Measurements from ENCODE around the gene FAM120AOS. TPM values are rescaled to one million over a fixed set of nuclear protein-coding genes. Genes with fewer than 3 reads are reported as not detected.

The FAM120AOS gene
- total RNA-seq, 1 donor from 2014 or later: 47.5 TPM

DNA sequence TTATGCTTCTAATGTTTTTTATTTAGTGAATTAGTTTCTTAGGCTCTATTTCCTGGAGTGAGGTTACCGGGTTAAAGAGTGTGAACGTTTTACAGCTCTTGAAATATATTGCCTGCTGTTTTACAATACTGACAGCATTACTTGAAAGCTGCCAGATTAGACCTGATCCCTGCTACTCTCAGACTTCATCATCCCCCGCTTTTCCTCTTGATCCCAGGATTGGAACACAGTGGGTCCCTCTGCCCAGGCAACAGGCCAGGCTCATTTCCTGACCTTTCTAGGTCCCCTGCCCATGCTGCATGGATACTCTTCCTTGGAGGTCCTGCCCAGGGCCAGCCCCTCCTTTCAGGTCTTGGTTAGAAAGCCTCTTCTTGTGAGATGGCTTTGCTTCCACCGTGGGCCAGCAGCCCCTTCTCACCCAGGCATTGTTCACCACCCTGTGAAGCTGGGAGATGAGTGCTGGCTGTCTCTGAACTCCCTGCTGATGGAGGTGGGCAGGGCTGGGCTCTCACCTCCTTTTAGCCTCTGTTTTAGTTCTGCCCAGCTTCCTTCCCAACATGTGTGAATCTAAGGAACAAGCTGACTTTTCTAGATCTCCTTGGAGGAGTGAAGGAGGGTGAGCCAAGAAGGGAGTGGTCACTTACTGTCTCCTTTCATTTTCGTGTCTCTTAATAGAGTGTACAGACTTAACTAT lies 15.5 kb upstream of the FAM120AOS start:
- H3K27ac Mint-ChIP-seq: no peak overlapping the region
- no peak for DNase-seq (ENCODE audit: low spot score, unreplicated experiment)
- TF ChIP-seq, protein P1, sequence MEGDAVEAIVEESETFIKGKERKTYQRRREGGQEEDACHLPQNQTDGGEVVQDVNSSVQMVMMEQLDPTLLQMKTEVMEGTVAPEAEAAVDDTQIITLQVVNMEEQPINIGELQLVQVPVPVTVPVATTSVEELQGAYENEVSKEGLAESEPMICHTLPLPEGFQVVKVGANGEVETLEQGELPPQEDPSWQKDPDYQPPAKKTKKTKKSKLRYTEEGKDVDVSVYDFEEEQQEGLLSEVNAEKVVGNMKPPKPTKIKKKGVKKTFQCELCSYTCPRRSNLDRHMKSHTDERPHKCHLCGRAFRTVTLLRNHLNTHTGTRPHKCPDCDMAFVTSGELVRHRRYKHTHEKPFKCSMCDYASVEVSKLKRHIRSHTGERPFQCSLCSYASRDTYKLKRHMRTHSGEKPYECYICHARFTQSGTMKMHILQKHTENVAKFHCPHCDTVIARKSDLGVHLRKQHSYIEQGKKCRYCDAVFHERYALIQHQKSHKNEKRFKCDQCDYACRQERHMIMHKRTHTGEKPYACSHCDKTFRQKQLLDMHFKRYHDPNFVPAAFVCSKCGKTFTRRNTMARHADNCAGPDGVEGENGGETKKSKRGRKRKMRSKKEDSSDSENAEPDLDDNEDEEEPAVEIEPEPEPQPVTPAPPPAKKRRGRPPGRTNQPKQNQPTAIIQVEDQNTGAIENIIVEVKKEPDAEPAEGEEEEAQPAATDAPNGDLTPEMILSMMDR (IDR thresholded peaks at IDR 0.05; ENCODE audit: unreplicated experiment): no peak
- H3K9me3 Mint-ChIP-seq (ENCODE audit: low read depth): no peaks in the 10 kb centered on the region
- H3K4me3 Mint-ChIP-seq (ENCODE audit: low read depth): no peak overlapping the region
- H3K36me3 Mint-ChIP-seq (ENCODE audit: insufficient read depth): peaks cover 8% of the 10 kb centered on the region
- H3K4me1 Mint-ChIP-seq (ENCODE audit: low read depth): peaks cover 28% of the 10 kb centered on the region
- H3K27me3 Mint-ChIP-seq: no peaks in the 10 kb centered on the region

DNA sequence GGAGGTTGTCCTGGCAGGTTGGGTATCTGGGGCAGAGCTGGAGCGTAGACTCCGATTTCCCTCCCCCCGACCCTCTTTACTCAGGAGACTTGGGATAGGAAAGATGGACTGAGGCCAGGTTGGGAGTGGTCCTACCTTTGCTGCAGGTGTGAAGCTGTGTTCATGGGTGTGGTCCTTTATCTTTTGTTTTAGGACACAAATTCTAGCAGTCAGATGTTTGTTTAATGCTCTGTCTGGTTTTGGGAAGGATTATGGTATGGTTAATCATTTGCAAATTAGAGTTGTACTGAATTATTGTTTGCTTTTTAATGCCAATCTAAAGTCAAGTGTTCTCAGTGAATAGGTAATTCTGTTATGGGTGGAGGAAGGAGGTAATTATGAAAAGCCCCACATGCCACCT lies 14.1 kb upstream of the FAM120AOS start:
- Mint-ChIP-seq H3K27ac (peak overlapping the region; percentile 46), H3K9me3 (ENCODE audit: low read depth) (no peaks in the 10 kb centered on the region), H3K27me3 (no peaks in the 10 kb centered on the region), H3K4me1 (ENCODE audit: low read depth) (peaks cover 28% of the 10 kb centered on the region), H3K4me3 (ENCODE audit: low read depth) (no peak overlapping the region), H3K36me3 (ENCODE audit: insufficient read depth) (peaks cover 8% of the 10 kb centered on the region)
- DNase-seq (ENCODE audit: low spot score, unreplicated experiment): no peak
- TF ChIP-seq, protein P1 (IDR thresholded peaks at IDR 0.05; ENCODE audit: unreplicated experiment): no peak

DNA sequence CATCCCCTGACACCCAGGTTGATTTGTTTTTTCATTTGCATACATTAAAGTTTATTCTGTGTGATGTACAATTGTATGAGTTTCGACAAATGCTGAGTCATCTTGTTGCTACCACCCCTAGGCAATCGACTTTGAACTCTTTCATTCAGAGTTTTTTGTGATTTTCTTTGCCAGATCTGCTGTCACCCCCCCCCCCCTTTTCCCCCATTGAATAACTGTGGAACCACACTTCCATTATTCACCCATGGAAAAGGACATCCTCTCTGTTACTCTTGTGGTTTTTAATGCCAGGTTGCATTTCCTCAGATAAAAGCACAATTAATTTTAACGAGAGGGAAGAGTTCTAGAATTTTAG lies 13.7 kb upstream of the FAM120AOS start:
- Mint-ChIP-seq H3K27me3 (no peaks in the 10 kb centered on the region), H3K9me3 (ENCODE audit: low read depth) (no peaks in the 10 kb centered on the region), H3K27ac (peak overlapping the region; percentile 46), H3K4me1 (ENCODE audit: low read depth) (peaks cover 24% of the 10 kb centered on the region), H3K36me3 (ENCODE audit: insufficient read depth) (peaks cover 4% of the 10 kb centered on the region), H3K4me3 (ENCODE audit: low read depth) (no peak overlapping the region)
- no peak for DNase-seq (ENCODE audit: low spot score, unreplicated experiment)
- TF ChIP-seq, protein P1 (IDR thresholded peaks at IDR 0.05; ENCODE audit: unreplicated experiment): no peak

DNA sequence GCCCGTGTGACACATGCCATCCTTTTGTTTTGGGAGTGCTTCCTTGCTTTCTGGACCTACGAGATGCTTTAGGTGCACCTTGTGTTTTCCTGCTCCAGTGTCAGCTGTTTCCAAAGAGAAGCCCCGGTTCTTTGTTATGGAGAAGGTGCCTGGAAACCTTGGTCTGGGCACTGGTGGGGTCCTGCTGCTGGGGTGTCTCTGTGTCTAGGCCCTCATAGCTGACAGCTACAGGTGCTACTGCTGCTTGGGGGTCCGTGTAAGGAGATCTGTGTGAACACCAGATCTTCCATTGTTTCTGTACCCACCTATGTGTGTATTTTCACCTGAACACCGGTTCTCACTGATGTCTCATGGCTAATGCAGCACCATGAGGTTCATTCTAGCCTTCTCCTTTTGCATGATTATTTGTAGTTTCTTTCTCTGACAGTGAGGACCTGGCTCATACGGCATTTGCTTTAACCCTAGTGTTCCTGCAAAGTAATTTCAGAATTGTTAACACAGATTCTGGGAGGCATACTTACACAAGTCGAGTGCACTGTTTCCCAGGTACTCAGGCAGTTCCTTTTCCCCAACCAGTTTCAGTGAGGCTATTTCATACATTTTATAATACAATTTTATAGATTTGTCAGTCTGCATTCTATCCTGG lies 13.2 kb upstream of the FAM120AOS start:
- Mint-ChIP-seq H3K4me1 (ENCODE audit: low read depth) (peaks cover 24% of the 10 kb centered on the region), H3K9me3 (ENCODE audit: low read depth) (no peaks in the 10 kb centered on the region), H3K36me3 (ENCODE audit: insufficient read depth) (peaks cover 4% of the 10 kb centered on the region), H3K27me3 (no peaks in the 10 kb centered on the region), H3K27ac (no peak overlapping the region), H3K4me3 (ENCODE audit: low read depth) (no peak overlapping the region)
- no peak for DNase-seq (ENCODE audit: low spot score, unreplicated experiment)
- TF ChIP-seq, protein P1 (IDR thresholded peaks at IDR 0.05; ENCODE audit: unreplicated experiment): no peak

DNA sequence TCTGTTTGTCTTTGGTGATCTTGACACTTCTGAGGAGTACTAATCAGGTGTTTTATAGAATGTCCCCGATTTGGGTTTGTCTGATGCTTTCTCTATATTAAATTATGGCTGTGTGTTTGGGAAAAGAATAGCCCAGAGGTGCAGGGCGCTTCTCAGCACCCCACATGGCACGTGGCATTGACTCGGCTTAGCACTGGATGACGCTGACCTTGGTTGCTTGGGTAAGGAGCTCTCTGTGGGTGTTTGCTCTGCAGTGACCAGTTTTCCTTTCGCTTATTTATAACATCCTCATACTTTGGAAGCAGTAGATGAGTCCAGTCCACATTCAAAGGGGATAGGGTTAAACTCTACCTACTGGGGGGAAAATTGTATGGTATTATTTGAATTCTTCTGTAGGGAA lies 12.5 kb upstream of the FAM120AOS start:
- no peaks in the 10 kb centered on the region for H3K9me3 Mint-ChIP-seq (ENCODE audit: low read depth)
- TF ChIP-seq, protein P1 (IDR thresholded peaks at IDR 0.05; ENCODE audit: unreplicated experiment): no peak
- no peak for DNase-seq (ENCODE audit: low spot score, unreplicated experiment)
- H3K4me3 Mint-ChIP-seq (ENCODE audit: low read depth): no peak overlapping the region
- H3K27ac Mint-ChIP-seq: no peak overlapping the region
- no peaks in the 10 kb centered on the region for H3K27me3 Mint-ChIP-seq
- peaks cover 25% of the 10 kb centered on the region for H3K4me1 Mint-ChIP-seq (ENCODE audit: low read depth)
- peaks cover 3% of the 10 kb centered on the region for H3K36me3 Mint-ChIP-seq (ENCODE audit: insufficient read depth)
